SK-N-SH (cell line): ENCODE data around the gene PCDHB14. TPM values are rescaled to one million over a fixed set of nuclear protein-coding genes. Genes with fewer than 3 reads are reported as not detected.
A peak's percentile ranks its signal among the peaks of the same experiment; 100 is the strongest.
"Not testable (repeated sequence)": the region's sequence is repeated elsewhere in the genome, so short reads cannot be mapped to it uniquely, and the experiment has no call there.

ENCODE experiments used
- CTCF ChIA-PET: fragments of 300-600, 350-600 bp; formaldehyde crosslinking; extraction: SDS; loops from one replicate; lab custom pipeline; 2021; lab: Yijun Ruan, JAX
- POLR2A ChIA-PET: fragments of 350-600 bp; sonication (Branson Sonifier 250); formaldehyde crosslinking; extraction: SDS; loops from one replicate; lab custom pipeline; 2020; ENCODE audit warnings: antibody characterized with exemption, inconsistent platforms; lab: Yijun Ruan, JAX
- DNase-seq: peaks from one replicate; pipeline ENCODE4 v3.0.0; 2012
- H2AFZ ChIP-seq: fragments of 200-600 bp; sonication (generic); 2 replicates; pipeline ENCODE4 v1.8.1; 2016; ENCODE audit warnings: antibody characterized with exemption, mild to moderate bottlenecking, low read depth
- H3F3A ChIP-seq: fragments of 200-600 bp; sonication (generic); replicated peaks from 2 replicates; pipeline ENCODE3; 2016; ENCODE audit warnings: antibody characterized with exemption, mild to moderate bottlenecking; ENCODE audit not compliant: insufficient read depth
- H3K27ac ChIP-seq, 2 experiments: fragments of 200-500 bp in 1 of 2; fragments of 200-600 bp in 1 of 2; sonication (Bioruptor generic) in 1 of 2; sonication (generic), shearing (Covaris generic) in 1 of 2; 2 replicates each; pipeline versions ENCODE4 v1.5.1 to v1.6.1; 2014 to 2016; ENCODE audit warnings: low read depth in 2 of 2, inconsistent platforms in 1 of 2, low read length in 1 of 2, mild to moderate bottlenecking in 1 of 2, mixed read lengths in 1 of 2
- H3K27me3 ChIP-seq: fragments of 200-600 bp; sonication (generic), shearing (Covaris generic); 2 replicates; pipeline ENCODE4 v1.6.1; 2016; ENCODE audit warnings: mixed run types; ENCODE audit not compliant: insufficient read depth
- H3K36me3 ChIP-seq, 2 experiments: fragments of 200-500 bp in 1 of 2; fragments of 200-600 bp in 1 of 2; sonication (Bioruptor generic) in 1 of 2; sonication (generic) in 1 of 2; replicated peaks in 1 of 2; 2 replicates each; pipeline versions ENCODE3 to v1.5.1; 2014 to 2016; ENCODE audit warnings: low read length in 1 of 2, mild to moderate bottlenecking in 1 of 2; ENCODE audit not compliant: insufficient read depth in 2 of 2, control insufficient read depth in 1 of 2
- H3K4me1 ChIP-seq, 2 experiments: fragments of 200-500 bp in 1 of 2; fragments of 200-600 bp in 1 of 2; sonication (Bioruptor generic) in 1 of 2; sonication (generic), shearing (Covaris generic) in 1 of 2; 2 replicates each; pipeline versions ENCODE4 v1.5.1 to v1.6.1; 2014 to 2016; ENCODE audit warnings: low read depth in 1 of 2, low read length in 1 of 2, mixed run types in 1 of 2; ENCODE audit not compliant: insufficient read depth in 2 of 2, control insufficient read depth in 1 of 2
- H3K4me2 ChIP-seq: fragments of 200-600 bp; sonication (generic), shearing (Covaris generic); 2 replicates; pipeline ENCODE4 v1.6.1; 2017; ENCODE audit warnings: mixed run types
- H3K4me3 ChIP-seq, 2 experiments: fragments of 200-500 bp in 1 of 2; fragments of 200-600 bp in 1 of 2; sonication (Bioruptor generic) in 1 of 2; sonication (generic), shearing (Covaris generic) in 1 of 2; 2 replicates each; pipeline versions ENCODE4 v1.5.1 to v1.8.1; 2014 to 2016; ENCODE audit warnings: low read depth in 2 of 2, inconsistent platforms in 1 of 2, low read length in 1 of 2, mild to moderate bottlenecking in 1 of 2, mixed read lengths in 1 of 2, moderate library complexity in 1 of 2
- H3K79me2 ChIP-seq: fragments of 200-600 bp; sonication (generic); 2 replicates; pipeline ENCODE4 v1.8.1; 2017; ENCODE audit warnings: mild to moderate bottlenecking; ENCODE audit not compliant: insufficient read depth
- H3K9ac ChIP-seq: fragments of 200-600 bp; sonication (generic); 2 replicates; pipeline ENCODE4 v1.6.1; 2017; ENCODE audit warnings: mixed run types
- H3K9me2 ChIP-seq: fragments of 200-600 bp; sonication (generic); 2 replicates; pipeline ENCODE4 v1.6.1; 2017; ENCODE audit warnings: mixed run types
- H3K9me3 ChIP-seq: fragments of 200-600 bp; sonication (generic); 2 replicates; pipeline ENCODE4 v1.6.1; 2017; ENCODE audit warnings: mixed run types, mild to moderate bottlenecking, moderate library complexity
- H4K20me1 ChIP-seq: fragments of 200-600 bp; sonication (generic); 2 replicates; pipeline ENCODE4 v1.6.1; 2017; ENCODE audit warnings: mild to moderate bottlenecking, mixed run types; ENCODE audit not compliant: insufficient read depth
- CTCF ChIP-seq: fragments of 200-600 bp; sonication (generic); IDR thresholded peaks from 2 replicates; pipeline ENCODE4 v1.6.1; 2017; ENCODE audit warnings: antibody characterized with exemption, mild to moderate bottlenecking, moderate library complexity
- GABPA ChIP-seq: IDR thresholded peaks from 2 replicates; pipeline ENCODE4 v1.4.0; 2012; ENCODE audit warnings: low read depth, mild to moderate bottlenecking
- RAD21 ChIP-seq: IDR thresholded peaks from 2 replicates; pipeline ENCODE4 v1.6.1; 2012; ENCODE audit warnings: mild to moderate bottlenecking, low read length
- WGBS: methylation state at CpG from one replicate; pipeline ENCODE4 v1.1.6; 2017; ENCODE audit warnings: low lambda C conversion rate; 5-methylcytosine and 5-hydroxymethylcytosine counted together
- polyA plus RNA-seq, 3 experiments: library from polyadenylated mRNA; depleted of rRNA; stranded (reverse); fragments of >200 nt; gene quantifications; 2 replicates each; pipeline ENCODE4 v1.2.3, GENCODE V29; 2012

The PCDHB14 gene
- polyA plus RNA-seq, 1 of the 3 experiments (the other 2 are of a cell fraction): 9.7 TPM

- TF ChIP-seq RAD21 (peak; percentile 51), GABPA (no peak), CTCF (peak; percentile 19; the same call in 1 of the 2 replicates)
- TF ChIP-seq, all 33 proteins: peak for 2
- DNase-seq: peak; percentile 30
- no peak within 1 kb of the TSS for H3K4me2 ChIP-seq
- no peaks in the 10 kb centered on the region for H3F3A ChIP-seq
- H3K4me1 ChIP-seq: no peaks in the 10 kb centered on the region
- H3K9ac ChIP-seq: no peak within 1 kb of the TSS
- no peaks in the 10 kb centered on the region for H3K79me2 ChIP-seq
- no peaks in the 10 kb centered on the region for H3K9me2 ChIP-seq
- no peak within 1 kb of the TSS for H3K27ac ChIP-seq
- peaks cover 5% of the 10 kb centered on the region for H3K9me3 ChIP-seq
- H3K4me3 ChIP-seq: peak within 1 kb of the TSS; percentile 19 to 24; a peak in 2 of 4 replicates
- ChIA-PET CTCF (interaction anchor here (0.7 to 2.4 kb wide), 10 partner anchors 9 to 329 kb away, joined by 3 to 12 read pairs (median 4); partner anchors contain the start of genes PCDHB16, PCDHB4 and PCDHGB3), POLR2A (no interaction called here)
- no peaks in the 10 kb centered on the region for H4K20me1 ChIP-seq
- peaks cover 0 to 3% of the 10 kb centered on the region in 2 experiments for H3K36me3 ChIP-seq
- no peak within 1 kb of the TSS for H2AFZ ChIP-seq
- H3K27me3 ChIP-seq: no peaks in the 10 kb centered on the region
- 33% methylated on average over 15 of the region's 16 CpGs for WGBS
These were observed 22.1 kb downstream of the PCDHB14 start, which contains the start of gene PCDHB15 for GRCh38 chr5:141245250-141245717. Gene PCDHB15, plus strand, starts transcription at chr5:141245395. Its CDS starts 184 bp downstream, at chr5:141245579.

GRCh38 chr5:141246971-141247370, 23.8 kb downstream of the PCDHB14 start:
- H2AFZ ChIP-seq, H4K20me1 ChIP-seq, CTCF ChIA-PET, H3K27me3 ChIP-seq, H3K4me1 ChIP-seq, H3K4me2 ChIP-seq, H3K27ac ChIP-seq, H3K79me2 ChIP-seq, POLR2A ChIA-PET, H3K4me3 ChIP-seq, H3K9ac ChIP-seq, H3F3A ChIP-seq, H3K36me3 ChIP-seq, DNase-seq, H3K9me2 ChIP-seq: not testable (repeated sequence)
- WGBS: 85% methylated on average over 8 of the region's 42 CpGs
- peaks cover 15% of the 10 kb centered on the region for H3K9me3 ChIP-seq

- 84% methylated on average over 13 of the region's 34 CpGs for WGBS
- H3K36me3 ChIP-seq, CTCF ChIA-PET: not testable (repeated sequence)
These were observed 24.3 kb downstream of the PCDHB14 start for GRCh38 chr5:141247434-141247833.

More at GRCh38 chr5:141247434-141247833, 24.3 kb downstream of the PCDHB14 start:
- H3K4me3 ChIP-seq, H4K20me1 ChIP-seq, H3K4me1 ChIP-seq, POLR2A ChIA-PET, H3K9me2 ChIP-seq, H3F3A ChIP-seq, H2AFZ ChIP-seq, H3K27ac ChIP-seq, DNase-seq, H3K9ac ChIP-seq, H3K27me3 ChIP-seq, H3K79me2 ChIP-seq, H3K4me2 ChIP-seq: not testable (repeated sequence)
- peaks cover 17% of the 10 kb centered on the region for H3K9me3 ChIP-seq
